Activated CD4-positive, alpha-beta T cell treated with anti-CD3 and anti-CD28 coated beads, Interleukin-2, amount 10 ng/mL, durations not matched to agents 7 days and 5 days (primary cell): ENCODE results near the gene STX11. TPM values are rescaled to one million over a fixed set of nuclear protein-coding genes. Genes with fewer than 3 reads are reported as not detected.

Experiments
- CTCF ChIA-PET: fragments of 350-600 bp; sonication (Branson Sonifier 250); formaldehyde crosslinking; loops from one replicate; lab custom pipeline; 2021; ENCODE audit warnings: antibody characterized with exemption; lab: Charles Lee
- POLR2A ChIA-PET: fragments of 350-600 bp; sonication (Branson Sonifier 250); formaldehyde crosslinking; loops from one replicate; lab custom pipeline; 2021; ENCODE audit warnings: antibody characterized with exemption; lab: Charles Lee
- DNase-seq: peaks from one replicate; pipeline ENCODE4 v3.0.0-alpha.2; 2020
- H3K27ac Mint-ChIP-seq: one replicate; pipeline ENCODE4 v1.8.0; 2021; ENCODE audit warnings: mild to moderate bottlenecking, moderate library complexity, mixed read lengths
- H3K27me3 Mint-ChIP-seq: one replicate; pipeline ENCODE4 v1.8.0; 2021; ENCODE audit warnings: mixed read lengths
- H3K36me3 Mint-ChIP-seq: one replicate; pipeline ENCODE4 v1.8.0; 2021; ENCODE audit warnings: low read depth, mixed read lengths
- H3K4me1 Mint-ChIP-seq: one replicate; pipeline ENCODE4 v1.8.0; 2021; ENCODE audit warnings: mixed read lengths
- H3K4me3 Mint-ChIP-seq: one replicate; pipeline ENCODE4 v1.8.0; 2021; ENCODE audit warnings: mild to moderate bottlenecking, moderate library complexity, mixed read lengths
- H3K9me3 Mint-ChIP-seq: one replicate; pipeline ENCODE4 v1.8.0; 2021; ENCODE audit warnings: mixed read lengths
- total RNA-seq, 2 experiments: library from RNA; stranded (reverse); gene quantifications; one replicate each; pipeline ENCODE4 v1.2.3, GENCODE V29; 2021

Gene STX11
- 10 to 100 TPM; 13.7 to 14.5 TPM for total RNA-seq

GRCh38 chr6:144149894-144150709 is at the start of gene STX11:
STX11 (plus strand) TSS chr6:144150517; CDS start chr6:144186628, 36,111 bp downstream.
- no peaks in the 10 kb centered on the region for H3K9me3 Mint-ChIP-seq
- H3K36me3 Mint-ChIP-seq, result peaks cover 25% of the 10 kb centered on the region
- no peaks in the 10 kb centered on the region for H3K27me3 Mint-ChIP-seq
- DNase-seq, result peak; percentile 76
- peaks cover 47% of the 10 kb centered on the region for H3K4me1 Mint-ChIP-seq
- CTCF ChIA-PET, result interaction anchor here (0.7 kb wide), 1 partner anchor 393 kb away, joined by 3 read pairs; no protein-coding TSS in a partner anchor
- POLR2A ChIA-PET, result interaction anchor here (0.5 to 0.6 kb wide), 2 partner anchors 22 to 58 kb away, joined by 3 read pairs; no protein-coding TSS in a partner anchor
- peak within 1 kb of the TSS; percentile 99 for H3K27ac Mint-ChIP-seq
- peak within 1 kb of the TSS; percentile 88 for H3K4me3 Mint-ChIP-seq

GRCh38 chr6:144103026-144103563 is 47.2 kb upstream of the STX11 start:
- POLR2A ChIA-PET, result no interaction called here
- no peak for DNase-seq
- no peak overlapping the region for H3K4me3 Mint-ChIP-seq
- peaks cover 9% of the 10 kb centered on the region for H3K4me1 Mint-ChIP-seq
- CTCF ChIA-PET, result interaction anchor here (0.6 to 1.3 kb wide), 3 partner anchors 14 to 212 kb away, joined by 3 to 4 read pairs (median 3); no protein-coding TSS in a partner anchor
- no peaks in the 10 kb centered on the region for H3K9me3 Mint-ChIP-seq
- no peaks in the 10 kb centered on the region for H3K27me3 Mint-ChIP-seq
- H3K27ac Mint-ChIP-seq, result no peak overlapping the region
- H3K36me3 Mint-ChIP-seq, result no peaks in the 10 kb centered on the region

- no peak overlapping the region for H3K4me3 Mint-ChIP-seq
- peaks cover 9% of the 10 kb centered on the region for H3K4me1 Mint-ChIP-seq
- no peaks in the 10 kb centered on the region for H3K27me3 Mint-ChIP-seq
- H3K27ac Mint-ChIP-seq, result no peak overlapping the region
- H3K36me3 Mint-ChIP-seq, result no peaks in the 10 kb centered on the region
- ChIA-PET POLR2A (no interaction called here), CTCF (interaction anchor here (0.7 to 1.0 kb wide), 5 partner anchors 19 to 364 kb away, joined by 3 to 4 read pairs (median 3); no protein-coding TSS in a partner anchor)
- DNase-seq, result no peak
- H3K9me3 Mint-ChIP-seq, result no peaks in the 10 kb centered on the region
Observed at GRCh38 chr6:144104488-144104887, 45.8 kb upstream of the STX11 start.

DNA sequence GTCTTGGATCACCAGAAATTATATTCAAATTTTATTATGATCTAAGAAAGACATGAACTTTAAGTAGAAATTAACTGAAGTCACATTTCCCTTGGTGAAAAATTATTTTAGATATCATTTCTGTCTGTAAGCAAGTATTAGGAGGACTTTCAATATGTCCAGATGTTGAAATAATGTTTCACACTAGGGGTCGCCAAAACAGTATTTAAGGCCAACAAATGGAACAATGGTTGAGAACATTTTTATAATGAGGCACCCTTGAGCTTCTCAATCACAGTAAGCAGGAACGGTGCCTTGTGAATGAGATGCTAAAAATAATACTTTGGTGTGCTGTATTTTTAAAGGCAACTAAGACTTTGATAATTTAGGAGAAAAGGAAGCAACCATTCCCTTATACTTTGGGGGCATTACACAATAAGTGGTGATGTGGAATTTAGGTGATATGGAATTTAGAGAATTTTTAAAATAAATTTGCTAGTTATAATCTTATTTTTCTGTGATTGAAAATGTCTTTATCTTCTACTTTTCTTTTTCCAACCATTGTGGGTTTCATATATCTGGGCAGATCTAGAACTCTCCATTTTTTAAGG is 45.3 kb upstream of the STX11 start:
- no peaks in the 10 kb centered on the region for H3K9me3 Mint-ChIP-seq
- no peak overlapping the region for H3K27ac Mint-ChIP-seq
- no peaks in the 10 kb centered on the region for H3K36me3 Mint-ChIP-seq
- no peak overlapping the region for H3K4me3 Mint-ChIP-seq
- CTCF ChIA-PET, result interaction anchor here (0.6 to 1.4 kb wide), 7 partner anchors 10 to 364 kb away, joined by 3 to 4 read pairs (median 3); no protein-coding TSS in a partner anchor
- H3K4me1 Mint-ChIP-seq, result peaks cover 9% of the 10 kb centered on the region
- DNase-seq, result peak; percentile 69
- H3K27me3 Mint-ChIP-seq, result no peaks in the 10 kb centered on the region
- POLR2A ChIA-PET, result no interaction called here

- Mint-ChIP-seq H3K9me3 (no peaks in the 10 kb centered on the region), H3K27me3 (no peaks in the 10 kb centered on the region), H3K36me3 (no peaks in the 10 kb centered on the region), H3K4me3 (no peak overlapping the region), H3K27ac (no peak overlapping the region), H3K4me1 (peaks cover 9% of the 10 kb centered on the region)
- CTCF ChIA-PET, result interaction anchor here (1.0 to 1.4 kb wide), 2 partner anchors 9 to 116 kb away, joined by 3 read pairs; no protein-coding TSS in a partner anchor
- no peak for DNase-seq
- POLR2A ChIA-PET, result no interaction called here
Observed at GRCh38 chr6:144106206-144106605, 44.1 kb upstream of the STX11 start.

- ChIA-PET POLR2A (no interaction called here), CTCF (interaction anchor here (0.6 to 0.9 kb wide), 4 partner anchors 9 to 421 kb away, joined by 3 to 5 read pairs (median 4); no protein-coding TSS in a partner anchor)
- Mint-ChIP-seq H3K9me3 (no peaks in the 10 kb centered on the region), H3K4me3 (no peak overlapping the region), H3K27ac (no peak overlapping the region), H3K4me1 (peaks cover 8% of the 10 kb centered on the region), H3K36me3 (no peaks in the 10 kb centered on the region), H3K27me3 (no peaks in the 10 kb centered on the region)
- DNase-seq, result no peak
Observed at GRCh38 chr6:144110210-144110609, 40.1 kb upstream of the STX11 start.

DNA sequence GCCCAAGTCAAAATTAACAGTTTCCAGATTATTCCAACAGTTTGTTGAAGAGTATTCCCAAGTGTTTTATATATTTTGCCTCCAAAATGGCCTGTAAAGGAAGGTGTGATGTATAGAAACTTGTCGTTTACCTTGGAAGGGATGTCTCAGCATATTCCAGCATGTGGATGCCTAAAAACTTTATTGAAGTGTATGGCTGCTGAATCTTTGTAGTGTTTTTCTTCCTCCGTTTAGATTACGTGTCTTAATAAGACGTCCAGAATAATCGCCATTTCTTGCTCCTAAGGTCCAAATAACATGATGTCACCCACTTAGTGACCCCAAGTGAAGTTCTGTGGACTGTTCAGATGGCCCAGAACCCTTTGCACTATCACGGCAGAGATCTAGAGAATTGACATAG is 37.0 kb upstream of the STX11 start:
- ChIA-PET POLR2A (no interaction called here), CTCF (no interaction called here)
- DNase-seq, result no peak
- Mint-ChIP-seq H3K27me3 (peaks cover 4% of the 10 kb centered on the region), H3K9me3 (no peaks in the 10 kb centered on the region), H3K27ac (no peak overlapping the region), H3K36me3 (no peaks in the 10 kb centered on the region), H3K4me1 (no peaks in the 10 kb centered on the region), H3K4me3 (no peak overlapping the region)

GRCh38 chr6:144115219-144115618 is 35.1 kb upstream of the STX11 start:
- CTCF ChIA-PET, result interaction anchor here (1.3 to 1.6 kb wide), 4 partner anchors 9 to 15 kb away, joined by 3 to 4 read pairs (median 4); no protein-coding TSS in a partner anchor
- no peak overlapping the region for H3K27ac Mint-ChIP-seq

GRCh38 chr6:144119376-144119775 is 30.9 kb upstream of the STX11 start:
- DNase-seq, result no peak
- CTCF ChIA-PET, result no interaction called here
- H3K9me3 Mint-ChIP-seq, result no peaks in the 10 kb centered on the region
- no peaks in the 10 kb centered on the region for H3K4me1 Mint-ChIP-seq
- POLR2A ChIA-PET, result no interaction called here
- H3K27ac Mint-ChIP-seq, result no peak overlapping the region
- no peak overlapping the region for H3K4me3 Mint-ChIP-seq
- peaks cover 4% of the 10 kb centered on the region for H3K27me3 Mint-ChIP-seq
- H3K36me3 Mint-ChIP-seq, result no peaks in the 10 kb centered on the region

More at GRCh38 chr6:144115219-144115618, 35.1 kb upstream of the STX11 start:
- Mint-ChIP-seq H3K36me3 (no peaks in the 10 kb centered on the region), H3K9me3 (no peaks in the 10 kb centered on the region), H3K4me3 (no peak overlapping the region), H3K27me3 (peaks cover 4% of the 10 kb centered on the region), H3K4me1 (no peaks in the 10 kb centered on the region)
- POLR2A ChIA-PET, result no interaction called here
- no peak for DNase-seq

DNA sequence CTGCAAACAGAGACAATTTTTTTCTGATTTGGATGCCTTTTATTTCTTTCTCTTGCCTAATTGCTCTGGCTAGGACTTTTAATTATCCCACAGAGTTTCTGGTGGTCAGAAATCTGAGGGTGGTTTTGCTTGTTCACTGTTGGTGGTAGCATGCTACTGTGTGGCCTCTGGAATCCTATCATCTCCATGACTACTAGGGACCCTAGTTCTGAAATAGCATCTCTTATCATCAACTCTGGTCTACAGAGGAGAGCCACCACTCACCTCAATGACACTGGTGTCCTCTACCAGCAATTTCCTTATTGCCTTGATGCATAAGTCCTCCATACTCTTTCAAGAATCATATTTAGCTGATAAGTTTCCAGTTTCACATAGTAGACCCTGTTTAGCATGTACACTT is 27.5 kb upstream of the STX11 start:
- Mint-ChIP-seq H3K27me3 (no peaks in the 10 kb centered on the region), H3K36me3 (no peaks in the 10 kb centered on the region), H3K27ac (no peak overlapping the region), H3K4me1 (no peaks in the 10 kb centered on the region), H3K9me3 (no peaks in the 10 kb centered on the region), H3K4me3 (no peak overlapping the region)
- CTCF ChIA-PET, result interaction anchor here (0.8 kb wide), 1 partner anchor 13 kb away, joined by 3 read pairs; no protein-coding TSS in a partner anchor
- DNase-seq, result no peak
- POLR2A ChIA-PET, result no interaction called here

GRCh38 chr6:144123421-144123820 is 26.9 kb upstream of the STX11 start:
- Mint-ChIP-seq H3K9me3 (no peaks in the 10 kb centered on the region), H3K27me3 (no peaks in the 10 kb centered on the region), H3K27ac (no peak overlapping the region), H3K36me3 (no peaks in the 10 kb centered on the region), H3K4me1 (no peaks in the 10 kb centered on the region), H3K4me3 (no peak overlapping the region)
- ChIA-PET CTCF (interaction anchor here (0.5 to 1.4 kb wide), 5 partner anchors 9 to 143 kb away, joined by 3 to 4 read pairs (median 4); no protein-coding TSS in a partner anchor), POLR2A (no interaction called here)
- DNase-seq, result no peak

DNA sequence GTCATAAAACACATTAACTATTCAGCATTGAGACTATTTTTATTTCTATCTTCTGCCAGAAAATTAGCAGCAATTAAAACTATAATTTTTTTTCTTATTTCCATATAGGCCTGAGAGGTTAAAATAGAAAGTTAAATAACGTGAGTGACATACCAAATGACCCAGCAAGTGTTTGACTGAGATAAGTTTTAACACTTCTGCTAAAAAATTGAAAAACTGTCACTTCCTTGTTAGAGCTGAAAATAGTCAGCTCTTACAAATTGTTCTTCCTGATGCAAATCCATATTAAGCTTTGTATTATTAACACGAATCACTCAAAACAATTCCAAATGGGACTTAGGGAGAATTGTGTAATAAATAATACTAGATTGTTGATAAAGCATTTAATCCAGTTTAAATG is 26.5 kb upstream of the STX11 start:
- ChIA-PET CTCF (interaction anchor here (0.5 to 1.4 kb wide), 6 partner anchors 9 to 142 kb away, joined by 3 to 4 read pairs (median 4); no protein-coding TSS in a partner anchor), POLR2A (no interaction called here)
- Mint-ChIP-seq H3K9me3 (no peaks in the 10 kb centered on the region), H3K27me3 (no peaks in the 10 kb centered on the region), H3K36me3 (no peaks in the 10 kb centered on the region), H3K4me1 (no peaks in the 10 kb centered on the region), H3K27ac (no peak overlapping the region), H3K4me3 (no peak overlapping the region)
- DNase-seq, result no peak
